Measurements from ENCODE around the gene TRIM67.

Gene TRIM67

GRCh38 chr1:231232870-231233734 is 71.2 kb downstream of the TRIM67 start:
- no peak for TF ChIP-seq CTCF (IDR thresholded peaks at IDR 0.05; ENCODE audit: insufficient read depth, low read length, missing control alignments)
- CTCF ChIA-PET: no interaction called here
- POLR2A ChIA-PET: no interaction called here
- no peak for DNase-seq (ENCODE audit: low read depth, low spot score)
- no peak overlapping the region for H3K4me3 ChIP-seq (ENCODE audit: low read depth, low read length)

DNA sequence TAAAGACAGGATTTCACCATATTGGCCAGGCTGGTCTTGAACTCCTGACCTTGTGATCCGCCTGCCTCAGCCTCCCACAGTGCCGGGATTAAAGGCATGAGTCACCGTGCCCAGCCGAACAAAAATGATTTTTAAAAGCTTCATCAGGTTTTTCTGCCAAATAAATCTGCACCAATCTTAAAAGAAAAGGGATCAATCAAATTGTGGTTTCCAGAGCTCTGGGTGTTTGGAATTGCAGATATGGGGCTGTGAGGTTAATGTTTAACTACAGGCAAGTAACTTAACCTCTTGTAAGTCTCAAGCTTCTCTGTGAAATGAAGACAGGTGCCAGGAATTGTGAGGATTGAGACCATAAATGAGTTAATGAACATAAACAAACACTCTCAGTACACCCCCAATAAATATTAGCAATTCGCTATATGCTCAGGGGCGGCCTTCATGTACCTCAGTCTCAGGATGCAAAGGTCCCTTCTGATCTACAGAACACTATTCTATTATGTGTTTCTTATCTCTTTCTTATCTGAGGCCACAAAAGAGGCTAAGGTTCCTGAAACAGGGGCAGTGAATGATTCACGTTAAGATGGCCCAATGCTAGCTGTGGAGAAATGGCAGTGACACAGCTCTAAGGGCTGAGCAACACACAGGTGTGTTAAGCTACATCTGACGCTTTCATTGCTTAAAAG is 72.0 kb downstream of the TRIM67 start:
- POLR2A ChIA-PET: no interaction called here
- H3K4me3 ChIP-seq (ENCODE audit: low read depth, low read length): no peak overlapping the region
- CTCF ChIA-PET: interaction anchor here (0.7 kb wide), 1 partner anchor 14 kb away, joined by 3 read pairs; no protein-coding TSS in a partner anchor
- DNase-seq (ENCODE audit: low read depth, low spot score): no peak
- TF ChIP-seq CTCF (IDR thresholded peaks at IDR 0.05; ENCODE audit: insufficient read depth, low read length, missing control alignments): no peak

DNA sequence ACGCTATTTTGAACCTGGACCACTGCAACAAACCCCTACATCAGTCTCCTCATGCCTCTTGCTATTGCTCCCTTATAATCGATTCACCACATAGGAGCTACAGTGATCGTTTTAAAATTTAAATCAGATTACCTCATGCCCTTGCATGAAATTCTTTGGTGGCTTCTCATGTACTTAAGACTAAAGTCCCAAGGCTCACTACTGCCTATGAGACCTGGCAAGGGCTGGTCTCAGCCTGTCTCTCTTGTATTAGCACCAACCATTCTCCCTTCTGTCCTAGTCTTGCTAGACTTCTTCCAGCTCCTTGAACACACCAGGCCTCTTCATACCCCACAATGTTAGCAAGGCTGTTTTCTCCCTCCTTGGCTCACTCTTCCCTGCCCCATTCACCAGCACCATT is 72.6 kb downstream of the TRIM67 start:
- ChIA-PET CTCF (interaction anchor here (0.7 kb wide), 1 partner anchor 14 kb away, joined by 3 read pairs; no protein-coding TSS in a partner anchor), POLR2A (no interaction called here)
- DNase-seq (ENCODE audit: low read depth, low spot score): no peak
- H3K4me3 ChIP-seq (ENCODE audit: low read depth, low read length): no peak overlapping the region
- no peak for TF ChIP-seq CTCF (IDR thresholded peaks at IDR 0.05; ENCODE audit: insufficient read depth, low read length, missing control alignments)

GRCh38 chr1:231235526-231236207 is 73.8 kb downstream of the TRIM67 start:
- POLR2A ChIA-PET: no interaction called here

DNA sequence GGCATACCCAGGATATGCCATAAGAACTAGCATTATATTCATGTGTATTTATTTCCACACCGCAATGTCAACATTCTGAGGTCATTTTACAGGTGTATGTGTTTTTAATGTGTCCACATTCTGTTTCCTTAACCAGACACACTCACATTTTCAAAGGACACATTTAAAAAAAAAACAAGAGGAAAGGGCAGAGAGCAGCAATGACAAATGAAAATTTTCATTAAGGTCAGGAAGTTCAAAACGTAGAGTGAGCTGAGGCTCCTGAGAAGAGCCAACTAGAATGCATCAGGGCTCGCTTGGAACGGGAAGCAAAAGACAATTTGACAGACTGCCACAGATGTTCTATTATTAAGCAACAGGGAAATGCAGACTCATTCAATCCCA is 74.3 kb downstream of the TRIM67 start:
- no peak overlapping the region for H3K4me3 ChIP-seq (ENCODE audit: low read depth, low read length)
- TF ChIP-seq CTCF (IDR thresholded peaks at IDR 0.05; ENCODE audit: insufficient read depth, low read length, missing control alignments): no peak
- POLR2A ChIA-PET: no interaction called here
- CTCF ChIA-PET: no interaction called here
- no peak for DNase-seq (ENCODE audit: low read depth, low spot score)

More at GRCh38 chr1:231235526-231236207, 73.8 kb downstream of the TRIM67 start:
- DNase-seq (ENCODE audit: low read depth, low spot score): no peak
- H3K4me3 ChIP-seq (ENCODE audit: low read depth, low read length): no peak overlapping the region
- CTCF ChIA-PET: no interaction called here
- no peak for TF ChIP-seq CTCF (IDR thresholded peaks at IDR 0.05; ENCODE audit: insufficient read depth, low read length, missing control alignments)

- no peak for DNase-seq (ENCODE audit: low read depth, low spot score)
- ChIA-PET POLR2A (no interaction called here), CTCF (no interaction called here)
- no peak overlapping the region for H3K4me3 ChIP-seq (ENCODE audit: low read depth, low read length)
- no peak for TF ChIP-seq CTCF (IDR thresholded peaks at IDR 0.05; ENCODE audit: insufficient read depth, low read length, missing control alignments)
Measured at GRCh38 chr1:231236938-231237337, 75.1 kb downstream of the TRIM67 start.

Data from AG04449 (cell line).